NOMO-1 (cell line): ENCODE data around the gene PPP2R5C.
A peak's percentile ranks its signal among the peaks of the same experiment; 100 is the strongest.
"Not testable (repeated sequence)": the region's sequence is repeated elsewhere in the genome, so short reads cannot be mapped to it uniquely, and the experiment has no call there.

Source experiments
- DNase-seq, 2 experiments: peaks; one replicate each; lab custom pipeline; 2025; ENCODE audit not compliant: unreplicated experiment in 2 of 2; lab: John Stamatoyannopoulos, UW

PPP2R5C gene

GRCh38 chr14:101961011-101961721, 199.7 kb downstream of the PPP2R5C start:
- peak; percentile 53 to 68 for DNase-seq

DNA sequence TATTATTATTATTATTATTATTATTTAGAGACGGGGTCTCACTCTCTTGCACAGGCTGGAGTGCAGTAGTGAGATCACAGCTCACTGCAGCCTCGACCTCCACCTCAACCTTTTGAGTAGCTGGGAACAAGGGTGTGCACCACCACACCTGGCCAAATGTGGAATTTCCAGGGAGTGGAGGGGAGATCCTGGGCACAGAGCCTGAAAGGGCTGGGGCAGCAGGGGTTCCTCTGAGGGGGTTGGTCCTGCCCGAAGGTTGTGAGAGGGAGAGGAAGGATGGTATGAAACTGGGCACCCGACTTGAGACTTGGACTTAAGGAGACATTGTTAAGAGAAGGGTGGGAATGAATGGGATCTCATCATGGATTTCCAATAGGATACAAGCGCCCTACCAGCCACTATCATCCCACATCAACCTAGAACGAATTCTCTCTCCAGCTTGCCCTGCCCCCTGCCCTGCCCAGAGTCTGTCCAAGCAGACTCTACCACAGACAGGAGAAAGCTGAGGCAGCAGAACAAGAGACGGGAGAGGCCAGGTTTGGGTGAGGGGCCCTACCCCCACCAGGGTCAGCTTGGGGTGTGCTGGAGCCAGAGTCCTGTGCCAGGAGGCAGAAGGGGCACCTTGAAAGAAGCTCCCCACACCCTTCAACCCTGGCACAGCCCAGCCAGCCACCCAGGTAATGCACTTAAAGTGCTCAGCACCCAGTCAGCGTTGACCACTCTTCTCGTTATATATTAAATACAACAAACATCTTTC, 200.4 kb downstream of the PPP2R5C start:
- DNase-seq, result no peak

DNA sequence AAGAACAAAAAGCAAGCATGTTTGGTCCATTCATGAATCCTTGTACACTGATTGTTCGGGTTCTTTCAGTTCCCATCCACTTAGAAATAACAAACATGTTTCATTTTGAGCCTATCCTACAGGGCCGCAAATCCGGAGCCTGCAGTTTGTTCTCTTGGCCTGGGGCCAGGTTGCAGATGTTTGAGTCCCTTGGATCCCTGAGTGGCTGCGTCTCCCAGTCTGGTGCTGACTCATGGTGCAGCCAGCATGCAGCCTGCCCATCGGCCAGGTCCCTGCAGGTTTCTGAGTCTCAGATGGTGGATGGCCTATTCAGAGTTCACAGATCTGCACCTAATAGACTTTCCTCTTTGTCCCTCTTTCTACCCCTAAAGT, 201.0 kb downstream of the PPP2R5C start:
- no peak for DNase-seq

DNA sequence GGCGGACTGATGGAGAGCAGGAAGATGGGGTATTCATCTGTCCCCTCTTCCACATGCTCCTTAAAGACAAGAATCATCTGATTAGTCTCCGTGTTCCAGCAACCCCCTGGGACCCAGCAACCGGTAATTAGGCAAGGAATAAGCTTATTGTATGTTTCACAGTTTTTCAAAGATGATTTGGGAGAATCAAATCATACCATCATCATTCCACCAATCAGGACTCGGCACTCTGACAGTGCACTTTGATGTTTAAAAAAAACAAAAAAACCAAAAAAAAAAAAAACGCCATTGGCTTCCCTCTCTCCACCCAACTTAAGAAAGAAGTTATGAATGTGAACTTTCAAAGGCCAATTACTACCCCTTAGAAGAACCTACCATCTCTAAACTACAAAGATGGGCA, 201.5 kb downstream of the PPP2R5C start:
- DNase-seq, result no peak

DNA sequence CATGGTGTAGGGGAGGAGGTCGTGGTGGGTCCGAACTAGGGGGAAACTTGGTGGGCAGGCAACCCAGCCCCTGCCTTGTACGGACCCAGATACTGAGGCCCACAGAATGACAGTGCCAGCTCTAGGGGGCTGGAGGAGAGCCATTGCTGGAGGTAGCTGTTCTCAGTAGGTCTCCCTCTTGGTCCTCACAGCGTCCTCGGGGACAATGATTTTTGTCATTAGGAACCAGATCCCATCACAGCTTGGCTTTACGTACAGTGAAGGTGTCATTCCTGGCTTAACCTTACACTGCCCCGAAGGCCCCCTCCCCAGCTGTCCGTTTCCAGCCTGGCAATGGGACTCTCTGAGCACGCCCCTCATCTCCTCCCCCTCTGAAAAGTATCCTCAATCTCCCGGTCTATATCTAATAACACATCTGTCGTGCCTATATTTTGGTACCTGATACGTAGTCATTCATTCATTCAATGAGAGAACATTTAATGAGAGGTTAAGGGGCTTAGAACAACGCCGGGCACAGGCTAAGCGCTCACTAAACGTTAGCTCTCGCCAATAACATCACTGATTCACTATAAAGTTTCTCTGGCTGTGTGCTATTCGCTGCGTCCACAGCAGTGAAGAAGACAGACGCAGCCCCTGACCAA, 202.3 kb downstream of the PPP2R5C start:
- DNase-seq, result no peak

DNA sequence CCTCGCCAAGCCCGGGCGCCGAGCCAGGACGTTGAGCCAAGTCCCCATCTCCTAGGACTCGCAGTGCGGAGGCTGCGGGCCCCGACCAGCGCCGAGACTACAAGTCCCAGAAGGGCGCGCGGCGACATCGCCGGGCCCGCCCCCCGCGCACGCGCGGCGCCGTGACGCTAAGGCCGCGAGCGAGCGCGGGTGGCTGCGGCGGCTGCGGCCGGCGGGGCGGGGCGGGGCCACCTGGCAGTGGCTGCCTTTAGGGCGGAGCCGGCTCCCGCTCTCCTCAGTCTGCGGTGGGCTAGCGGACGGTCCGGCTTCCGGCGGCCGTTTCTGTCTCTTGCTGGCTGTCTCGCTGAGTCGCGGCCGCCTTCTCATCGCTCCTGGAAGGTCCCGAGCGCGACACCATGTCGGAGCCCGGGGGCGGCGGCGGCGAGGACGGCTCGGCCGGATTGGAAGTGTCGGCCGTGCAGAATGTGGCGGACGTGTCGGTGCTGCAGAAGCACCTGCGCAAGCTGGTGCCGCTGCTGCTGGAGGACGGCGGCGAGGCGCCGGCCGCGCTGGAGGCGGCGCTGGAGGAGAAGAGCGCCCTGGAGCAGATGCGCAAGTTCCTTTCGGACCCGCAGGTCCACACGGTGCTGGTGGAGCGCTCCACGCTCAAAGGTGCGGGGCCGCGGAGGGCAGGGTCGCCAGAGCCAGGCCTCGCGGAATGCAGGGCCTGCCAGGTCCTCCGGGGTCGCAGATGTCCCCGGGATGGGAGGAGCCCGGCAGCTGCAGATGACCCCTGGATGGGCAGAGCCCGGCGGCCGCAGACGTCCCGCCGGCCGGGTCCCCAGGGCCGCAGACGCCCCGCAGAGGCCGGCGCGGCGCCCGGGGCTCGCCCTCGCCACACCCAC, 203.0 kb downstream of the PPP2R5C start, which contains the start of gene DYNC1H1:
TSS of gene DYNC1H1 (plus strand) at position 277 of the 884 bp plus-strand sequence. CDS start at position 396, 119 bp downstream.
- peak; percentile 85 to 94 for DNase-seq

DNA sequence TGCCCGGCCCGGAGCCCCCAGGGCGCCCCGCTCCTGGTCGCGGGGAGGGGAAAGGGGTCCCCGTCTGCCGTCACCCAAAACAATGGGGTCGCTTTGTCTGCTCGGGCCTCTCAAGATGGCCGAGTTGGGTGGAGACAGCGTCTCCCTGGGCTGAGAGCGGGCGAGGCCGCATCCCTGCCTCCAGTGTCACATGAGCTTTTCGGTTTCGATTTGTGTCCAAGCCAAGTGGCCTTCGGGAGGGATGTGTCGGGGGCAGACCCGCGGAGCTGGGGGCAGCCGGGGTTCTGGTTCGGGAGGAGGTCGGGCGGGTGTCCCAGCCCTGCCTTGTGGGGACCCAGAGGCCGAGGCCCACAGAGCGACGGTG, 203.7 kb downstream of the PPP2R5C start:
- peak; percentile 40 to 60 for DNase-seq

DNA sequence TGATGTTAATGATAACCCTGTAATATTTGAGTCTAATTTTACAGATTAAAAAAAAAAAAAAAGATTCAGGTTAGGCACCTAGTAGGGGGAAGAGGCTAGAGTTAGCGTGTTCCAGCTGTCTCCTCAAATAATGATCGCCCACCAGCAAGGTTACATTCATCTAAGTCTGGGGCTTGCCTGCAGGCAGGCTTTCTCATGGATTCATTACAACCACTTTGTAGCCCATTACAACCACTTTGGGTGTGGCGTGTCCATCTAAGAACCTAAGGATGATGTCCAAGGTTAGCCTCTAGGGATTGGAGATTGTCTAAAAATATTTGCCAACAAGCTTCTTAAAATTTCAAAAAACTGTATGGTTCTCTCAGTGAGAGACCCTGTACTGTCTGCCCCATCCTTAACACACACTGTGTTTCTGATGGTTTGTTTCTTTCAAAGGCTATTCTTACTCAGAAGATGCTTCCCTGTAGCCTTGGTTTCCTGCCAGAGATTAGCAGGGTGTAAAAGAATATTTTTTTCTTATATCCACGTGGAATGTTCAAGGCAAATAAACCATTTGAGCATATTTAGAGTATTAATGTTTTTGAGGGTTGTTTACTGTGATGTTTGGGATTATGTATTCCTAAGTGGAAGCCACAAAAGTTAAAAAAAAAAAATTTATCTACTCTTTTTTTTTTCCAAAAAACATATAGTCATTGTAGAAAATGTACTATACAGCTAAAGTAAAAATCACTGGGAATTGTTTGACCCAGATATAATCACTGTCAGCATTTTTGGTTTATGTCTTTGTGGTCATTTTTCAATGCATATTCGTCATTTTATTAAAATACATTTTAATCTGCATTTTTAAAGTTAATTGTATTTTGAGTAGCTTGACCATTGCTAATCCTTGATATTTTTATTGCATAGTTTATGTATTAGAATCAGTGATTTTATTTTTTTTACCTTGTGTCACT, 204.5 kb downstream of the PPP2R5C start:
- no peak for DNase-seq

- DNase-seq, result no peak
Measured at GRCh38 chr14:101966742-101967141, 205.2 kb downstream of the PPP2R5C start.

DNA sequence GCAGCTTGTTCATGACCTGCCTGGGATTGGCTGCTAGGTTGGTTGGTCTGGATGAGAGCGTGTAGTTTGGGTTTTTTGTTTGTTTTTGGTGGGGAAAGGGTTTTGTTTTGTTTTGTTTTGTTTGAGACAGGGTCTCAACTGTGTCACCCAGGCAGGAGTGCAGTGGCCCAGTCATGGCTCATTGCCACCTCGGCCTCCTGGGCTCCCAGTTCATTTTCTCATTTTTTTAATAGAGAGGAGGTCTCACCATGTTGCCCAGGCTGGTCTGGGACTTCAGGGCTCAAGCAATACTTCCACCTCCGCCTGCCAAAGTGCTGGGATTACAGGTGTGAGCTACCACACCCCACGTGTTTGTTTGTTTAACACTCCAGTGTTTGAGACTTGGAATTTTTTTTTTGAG, 206.7 kb downstream of the PPP2R5C start:
- no peak for DNase-seq

DNA sequence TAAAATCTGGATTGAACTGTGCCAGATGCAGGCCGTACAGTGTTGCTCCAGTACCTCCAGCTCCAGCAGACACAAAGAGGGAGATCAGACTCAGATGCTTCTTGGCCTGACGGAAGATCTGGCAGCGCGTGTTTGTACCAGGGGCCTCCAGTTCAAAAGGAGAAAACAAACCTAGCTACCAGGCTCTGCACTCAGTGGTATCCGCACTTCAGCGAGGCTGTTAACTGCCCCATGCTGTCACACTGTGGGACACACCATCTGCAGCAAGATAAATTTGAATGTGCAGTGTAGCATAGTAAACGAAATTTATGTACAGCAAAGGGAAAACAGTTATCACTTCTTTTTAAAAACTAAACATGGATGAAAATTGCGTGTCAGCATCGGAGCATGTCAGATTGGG, 208.0 kb downstream of the PPP2R5C start:
- DNase-seq, result no peak

GRCh38 chr14:101970830-101971400, 209.4 kb downstream of the PPP2R5C start:
- DNase-seq, result no peak

GRCh38 chr14:101971458-101971857, 209.9 kb downstream of the PPP2R5C start:
- not testable (repeated sequence) for DNase-seq

GRCh38 chr14:101972126-101972866, 210.8 kb downstream of the PPP2R5C start:
- peak; percentile 24 to 58 for DNase-seq

DNA sequence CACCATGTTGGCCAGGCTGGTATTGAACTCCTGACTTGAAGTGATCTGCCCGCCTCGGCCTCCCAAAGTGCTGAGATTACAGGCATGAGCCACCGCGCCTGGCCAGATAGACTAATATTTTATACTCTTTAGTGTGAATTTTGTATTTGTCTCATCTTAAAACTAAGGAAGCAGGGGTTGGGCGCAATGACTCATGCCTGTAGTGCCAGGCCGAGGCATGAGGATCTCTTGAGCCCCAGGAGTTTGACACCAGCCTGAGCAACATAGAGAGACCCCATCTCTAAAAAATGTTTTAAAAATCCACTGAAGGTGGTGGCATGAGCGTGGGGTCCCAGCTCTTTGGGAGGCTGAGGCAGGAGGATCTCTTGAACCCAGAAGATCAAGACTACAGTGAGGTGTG, 211.8 kb downstream of the PPP2R5C start:
- no peak for DNase-seq

GRCh38 chr14:101975231-101975630, 213.7 kb downstream of the PPP2R5C start:
- no peak for DNase-seq
